OCI-LY7 (cell line): ENCODE measurements around the gene DDX39B. TPM values are rescaled to one million over a fixed set of nuclear protein-coding genes. Genes with fewer than 3 reads are reported as not detected.

Experiments used
- BruUV-seq: library from RNA; stranded (reverse); fragments of 400-500 nt; replicated peaks from 2 replicates; lab custom pipeline; 2021; lab: Mats Ljungman, UMichigan
- CTCF ChIA-PET: fragments of 300-600 bp; sonication (Branson Sonifier 250); formaldehyde crosslinking; loops from one replicate; lab custom pipeline; 2022; ENCODE audit warnings: antibody characterized with exemption; ENCODE audit not compliant: unreplicated experiment; lab: Charles Lee
- POLR2A ChIA-PET: fragments of 300-600 bp; sonication (Branson Sonifier 250); formaldehyde crosslinking; loops from one replicate; lab custom pipeline; 2022; ENCODE audit warnings: antibody characterized with exemption; lab: Charles Lee
- DNase-seq: peaks from one replicate; pipeline ENCODE4 v3.0.0-alpha.2; 2015; ENCODE audit warnings: low spot score
- H2AFZ ChIP-seq: fragments of 200-600 bp; sonication (generic), shearing (Covaris generic); 2 replicates; pipeline ENCODE4 v1.6.1; 2014; ENCODE audit warnings: mild to moderate bottlenecking, antibody characterized with exemption, low read length, moderate library complexity
- H3K27ac ChIP-seq: fragments of 200-600 bp; sonication (generic); 2 replicates; pipeline ENCODE4 v1.5.1; 2014; ENCODE audit warnings: mixed run types, low read depth, mild to moderate bottlenecking, moderate library complexity, low read length, inconsistent platforms; ENCODE audit not compliant: poor library complexity, severe bottlenecking
- H3K36me3 ChIP-seq: fragments of 200-600 bp; sonication (generic); 2 replicates; pipeline ENCODE4 v1.6.1; 2014; ENCODE audit warnings: mild to moderate bottlenecking, antibody characterized with exemption, low read length, moderate library complexity, mixed read lengths; ENCODE audit not compliant: insufficient read depth
- H3K4me1 ChIP-seq: fragments of 200-600 bp; sonication (generic); 2 replicates; pipeline ENCODE4 v1.5.1; 2014; ENCODE audit warnings: mild to moderate bottlenecking, low read length; ENCODE audit not compliant: insufficient read depth, poor library complexity, severe bottlenecking
- H3K4me2 ChIP-seq: fragments of 200-600 bp; sonication (generic); 2 replicates; pipeline ENCODE4 v1.6.1; 2014; ENCODE audit warnings: mild to moderate bottlenecking, low read length
- H3K4me3 ChIP-seq: fragments of 200-600 bp; sonication (generic); 2 replicates; pipeline ENCODE4 v1.5.1; 2014; ENCODE audit warnings: mild to moderate bottlenecking, low read depth, low read length; ENCODE audit not compliant: poor library complexity, severe bottlenecking
- H3K79me2 ChIP-seq: fragments of 200-600 bp; sonication (generic); 2 replicates; pipeline ENCODE4 v1.6.1; 2016; ENCODE audit warnings: low read depth, mild to moderate bottlenecking, low read length, moderate library complexity, mixed read lengths; ENCODE audit not compliant: insufficient read depth
- H3K9me2 ChIP-seq: fragments of 200-600 bp; sonication (generic); 2 replicates; pipeline ENCODE4 v1.6.1; 2016; ENCODE audit warnings: mild to moderate bottlenecking, low read length, mixed read lengths; ENCODE audit not compliant: insufficient read depth
- H3K9me3 ChIP-seq: fragments of 200-600 bp; sonication (generic); 2 replicates; pipeline ENCODE4 v1.6.1; 2014; ENCODE audit warnings: mild to moderate bottlenecking, mixed run types, low read length, mixed read lengths
- H4K20me1 ChIP-seq: fragments of 200-600 bp; sonication (generic); 2 replicates; pipeline ENCODE4 v1.6.1; 2014; ENCODE audit warnings: mild to moderate bottlenecking, antibody characterized with exemption, low read length, moderate library complexity, mixed read lengths; ENCODE audit not compliant: insufficient read depth
- EZH2phosphoT487 ChIP-seq: fragments of 200-600 bp; sonication (generic); IDR thresholded peaks from 2 replicates; pipeline ENCODE4 v1.6.1; 2018; ENCODE audit warnings: low read depth, borderline replicate concordance, mild to moderate bottlenecking, mixed run types, antibody characterized with exemption, low read length, moderate library complexity, mixed read lengths
- intact Hi-C: fragments of 100-400 bp; cut with micrococcal nuclease; formaldehyde crosslinking; loops from one replicate; pipeline ENCODE4 v1.10.0; 2022; ENCODE audit not compliant: unreplicated experiment
- total RNA-seq, 2 experiments: library from RNA; depleted of rRNA in 1 of 2; stranded (reverse); fragments of >200 nt in 1 of 2; shearing (Covaris generic) in 1 of 2; gene quantifications; 2 replicates each; pipeline ENCODE4 v1.2.3, GENCODE V29; 2014 to 2022
- TF ChIP-seq, protein P1 (sequence below): fragments of 200-600 bp; sonication (generic); conservative IDR thresholded peaks from 2 replicates; pipeline ENCODE4 v1.5.1; 2014; ENCODE audit warnings: mild to moderate bottlenecking, antibody characterized with exemption, low read length, moderate library complexity, mixed read lengths

Gene DDX39B
- total RNA-seq, 2 experiments from 2014 or later, result 481 to 736 TPM

DNA sequence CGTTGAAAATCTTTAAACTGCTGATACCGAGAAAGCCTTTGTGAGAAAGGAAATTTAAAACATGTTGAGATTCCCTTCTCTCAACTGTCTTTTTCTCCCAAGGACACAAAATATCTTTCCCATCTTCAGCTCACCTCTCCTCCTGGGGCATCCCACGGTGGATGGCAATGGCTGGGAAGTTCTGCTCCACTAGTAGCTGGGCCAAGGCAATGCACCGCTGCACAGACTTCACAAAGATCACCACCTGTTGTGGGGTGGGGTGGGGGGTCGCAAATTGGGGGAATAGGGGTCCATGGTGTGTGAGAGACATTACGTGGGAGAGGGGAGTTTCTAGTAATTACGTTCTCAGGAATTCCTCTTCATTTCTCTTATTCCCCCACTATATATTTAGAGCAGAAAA lies 10.6 kb downstream of the DDX39B start:
- POLR2A ChIA-PET, result interaction anchor here (0.6 to 1.4 kb wide), 5 partner anchors 10 to 304 kb away, joined by 3 to 6 read pairs (median 4); no protein-coding TSS in a partner anchor
- BruUV-seq, result no TSS peak

DNA sequence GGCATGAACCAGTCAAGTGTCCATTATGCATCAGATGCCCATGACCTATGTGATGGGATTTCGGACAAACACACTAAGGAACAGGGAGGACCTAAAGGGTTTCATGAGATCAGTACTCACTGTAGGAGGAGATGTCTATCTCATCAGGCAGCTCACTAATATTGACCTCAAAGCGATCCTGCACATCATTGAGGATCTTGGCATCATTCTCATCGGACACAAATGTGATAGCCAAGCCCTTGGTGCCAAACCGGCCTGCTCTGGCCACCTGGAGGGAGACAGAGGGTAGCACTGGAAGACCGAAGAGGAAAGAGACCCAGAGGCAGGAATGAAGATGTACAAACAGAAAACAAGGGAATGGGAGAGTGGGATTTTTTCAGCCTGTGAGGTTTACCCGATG lies 11.1 kb downstream of the DDX39B start:
- H3K36me3 ChIP-seq, result peaks cover 75% of the 10 kb centered on the region
- intact Hi-C loops, result no loop called here
- TF ChIP-seq EZH2phosphoT487, result no peak
- H3K4me3 ChIP-seq, result no peak overlapping the region
- H3K27ac ChIP-seq, result no peak overlapping the region
- POLR2A ChIA-PET, result interaction anchor here (0.6 kb wide), 1 partner anchor 53 kb away, joined by 3 read pairs; no protein-coding TSS in a partner anchor
- H3K9me3 ChIP-seq, result no peaks in the 10 kb centered on the region
- no peaks in the 10 kb centered on the region for H3K9me2 ChIP-seq
- H3K4me2 ChIP-seq, result no peak overlapping the region
- no peaks in the 10 kb centered on the region for H3K4me1 ChIP-seq
- CTCF ChIA-PET, result interaction anchor here (0.7 kb wide), 1 partner anchor 9 kb away, joined by 4 read pairs; no protein-coding TSS in a partner anchor
- peaks cover 12% of the 10 kb centered on the region for H4K20me1 ChIP-seq
- BruUV-seq, result TSS peak; percentile 14
- H3K79me2 ChIP-seq, result peaks cover 15% of the 10 kb centered on the region; the same call in 1 of the 2 replicates
- no peak for DNase-seq
- no peak overlapping the region for H2AFZ ChIP-seq

More for the DNA sequence above, 10.6 kb downstream of the DDX39B start:
- TF ChIP-seq EZH2phosphoT487, result no peak
- TF ChIP-seq, protein P1, sequence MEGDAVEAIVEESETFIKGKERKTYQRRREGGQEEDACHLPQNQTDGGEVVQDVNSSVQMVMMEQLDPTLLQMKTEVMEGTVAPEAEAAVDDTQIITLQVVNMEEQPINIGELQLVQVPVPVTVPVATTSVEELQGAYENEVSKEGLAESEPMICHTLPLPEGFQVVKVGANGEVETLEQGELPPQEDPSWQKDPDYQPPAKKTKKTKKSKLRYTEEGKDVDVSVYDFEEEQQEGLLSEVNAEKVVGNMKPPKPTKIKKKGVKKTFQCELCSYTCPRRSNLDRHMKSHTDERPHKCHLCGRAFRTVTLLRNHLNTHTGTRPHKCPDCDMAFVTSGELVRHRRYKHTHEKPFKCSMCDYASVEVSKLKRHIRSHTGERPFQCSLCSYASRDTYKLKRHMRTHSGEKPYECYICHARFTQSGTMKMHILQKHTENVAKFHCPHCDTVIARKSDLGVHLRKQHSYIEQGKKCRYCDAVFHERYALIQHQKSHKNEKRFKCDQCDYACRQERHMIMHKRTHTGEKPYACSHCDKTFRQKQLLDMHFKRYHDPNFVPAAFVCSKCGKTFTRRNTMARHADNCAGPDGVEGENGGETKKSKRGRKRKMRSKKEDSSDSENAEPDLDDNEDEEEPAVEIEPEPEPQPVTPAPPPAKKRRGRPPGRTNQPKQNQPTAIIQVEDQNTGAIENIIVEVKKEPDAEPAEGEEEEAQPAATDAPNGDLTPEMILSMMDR, result no peak
- Histone ChIP-seq H3K79me2 (peaks cover 20% of the 10 kb centered on the region), H3K4me2 (no peak overlapping the region), H2AFZ (no peak overlapping the region), H3K9me2 (no peaks in the 10 kb centered on the region), H4K20me1 (peaks cover 17% of the 10 kb centered on the region), H3K4me1 (no peaks in the 10 kb centered on the region), H3K9me3 (no peaks in the 10 kb centered on the region), H3K27ac (no peak overlapping the region), H3K36me3 (peaks cover 80% of the 10 kb centered on the region), H3K4me3 (no peak overlapping the region)
- DNase-seq, result no peak
- CTCF ChIA-PET, result interaction anchor here (0.7 kb wide), 1 partner anchor 9 kb away, joined by 4 read pairs; no protein-coding TSS in a partner anchor
- intact Hi-C loops, result no loop called here

DNA sequence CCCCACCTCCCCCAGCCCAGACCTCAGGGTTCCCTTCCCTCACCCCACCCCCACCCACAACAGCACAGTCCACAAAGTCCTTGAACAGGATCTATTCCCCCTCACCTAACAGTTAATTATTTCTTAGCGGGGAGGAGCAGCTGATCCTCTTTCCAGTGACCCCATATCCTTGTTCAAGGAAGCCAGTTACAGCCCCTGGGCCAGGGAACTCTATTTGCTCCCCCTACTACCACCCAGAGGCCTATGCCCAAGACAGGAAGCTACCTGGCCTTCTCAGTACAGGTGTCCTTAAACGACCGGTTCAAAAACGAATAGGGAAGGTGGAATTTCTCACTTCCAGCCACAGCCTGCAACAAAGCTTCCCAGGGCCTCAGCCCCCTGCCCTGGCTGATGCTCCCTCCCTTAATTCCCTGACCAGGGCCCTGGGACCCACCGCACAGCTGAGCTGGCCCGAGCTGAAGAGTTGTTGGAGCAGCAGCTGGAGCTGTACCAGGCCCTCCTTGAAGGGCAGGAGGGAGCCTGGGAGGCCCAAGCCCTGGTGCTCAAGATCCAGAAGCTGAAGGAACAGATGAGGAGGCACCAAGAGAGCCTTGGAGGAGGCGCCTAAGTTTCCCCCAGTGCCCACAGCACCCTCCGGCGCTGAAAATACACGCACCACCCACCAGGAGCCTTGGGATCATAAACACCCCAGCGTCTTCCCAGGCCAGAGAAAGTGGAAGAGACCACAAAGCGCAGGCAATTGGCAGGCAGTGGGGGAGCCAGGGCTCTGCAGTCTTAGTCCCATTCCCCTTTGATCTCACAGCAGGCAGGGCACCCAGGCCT lies 12.3 kb downstream of the DDX39B start:
- Histone ChIP-seq H3K9me3 (no peaks in the 10 kb centered on the region), H3K27ac (no peak overlapping the region), H3K9me2 (no peaks in the 10 kb centered on the region), H2AFZ (no peak overlapping the region), H4K20me1 (peaks cover 9% of the 10 kb centered on the region; the same call in 1 of the 2 replicates), H3K4me2 (no peak overlapping the region), H3K36me3 (peaks cover 64% of the 10 kb centered on the region), H3K4me1 (no peaks in the 10 kb centered on the region), H3K79me2 (peaks cover 3% of the 10 kb centered on the region; the same call in 1 of the 2 replicates), H3K4me3 (no peak overlapping the region)
- no peak for TF ChIP-seq EZH2phosphoT487
- TF ChIP-seq, protein P1, result no peak
- CTCF ChIA-PET, result no interaction called here
- intact Hi-C loops, result no loop called here
- DNase-seq, result no peak
- BruUV-seq, result no TSS peak
- POLR2A ChIA-PET, result no interaction called here
